Endothelial cell of umbilical vein (primary cell): ENCODE measurements around the gene FSTL1. TPM values are rescaled to one million over a fixed set of nuclear protein-coding genes. Genes with fewer than 3 reads are reported as not detected.

Source experiments
- BruUV-seq: library from RNA; stranded (reverse); fragments of 400-500 nt; replicated peaks from 2 replicates; lab custom pipeline; 2021; lab: Mats Ljungman, UMichigan
- CTCF ChIA-PET: fragments of 300-600, 350-600 bp; sonication (Branson Sonifier 250); formaldehyde crosslinking; loops from one replicate; lab custom pipeline; 2021; ENCODE audit warnings: antibody characterized with exemption, inconsistent platforms; lab: Charles Lee
- POLR2A ChIA-PET: fragments of 300-600, 350-600 bp; sonication (Branson Sonifier 250); formaldehyde crosslinking; loops from one replicate; lab custom pipeline; 2021; ENCODE audit warnings: antibody characterized with exemption, inconsistent platforms; lab: Charles Lee
- DNase-seq: peaks from one replicate; pipeline ENCODE4 v3.0.0-alpha.2; 2011; ENCODE audit warnings: low read depth, low spot score
- FAIRE-seq: peaks from 2 replicates; lab custom pipeline; 2011; peaks lifted over from hg19 to GRCh38; lab: Jason Lieb, UNC
- H2AFZ ChIP-seq: 2 replicates; pipeline ENCODE4 v1.6.0; 2012; ENCODE audit warnings: low read depth, low read length, control low read depth, inconsistent platforms
- H3K27ac ChIP-seq: 2 replicates; pipeline ENCODE4 v1.5.1; 2011; ENCODE audit warnings: low read depth, mild to moderate bottlenecking, control low read depth, low read length, moderate library complexity; ENCODE audit not compliant: insufficient read depth
- H3K27me3 ChIP-seq, 2 experiments: 2 replicates each; pipeline versions ENCODE4 v1.6.0 to v1.6.1; 2011; ENCODE audit warnings: low read length in 2 of 2, mixed read lengths in 1 of 2; ENCODE audit not compliant: control insufficient read depth in 2 of 2, insufficient read depth in 2 of 2
- H3K36me3 ChIP-seq, 2 experiments: 2 replicates in 1 of 2; 3 replicates in 1 of 2; pipeline ENCODE4 v1.5.1; 2011; ENCODE audit warnings: low read length in 2 of 2, mild to moderate bottlenecking in 1 of 2, moderate library complexity in 1 of 2; ENCODE audit not compliant: control insufficient read depth in 2 of 2, insufficient read depth in 2 of 2; ENCODE audit errors: extremely low read depth in 1 of 2
- H3K4me1 ChIP-seq: 3 replicates; pipeline ENCODE4 v1.5.1; 2011; ENCODE audit warnings: mild to moderate bottlenecking, low read length; ENCODE audit not compliant: control insufficient read depth, insufficient read depth; ENCODE audit errors: extremely low read depth
- H3K4me2 ChIP-seq: 2 replicates; pipeline ENCODE4 v1.6.1; 2011; ENCODE audit warnings: low read length, control low read depth, mixed read lengths; ENCODE audit not compliant: insufficient read depth
- H3K4me3 ChIP-seq, 3 experiments: fragments of 200-600 bp in 1 of 3; sonication (generic), shearing (Covaris generic) in 1 of 3; replicated peaks in 1 of 3; 2 replicates each; pipeline ENCODE4 v1.5.1; 2011 to 2016; ENCODE audit warnings: control low read depth in 3 of 3, low read length in 3 of 3, mild to moderate bottlenecking in 2 of 3, inconsistent platforms in 1 of 3, low read depth in 1 of 3, moderate library complexity in 1 of 3; ENCODE audit not compliant: insufficient read depth in 1 of 3
- H3K79me2 ChIP-seq: 2 replicates; pipeline ENCODE4 v1.6.0; 2012; ENCODE audit warnings: low read length, inconsistent platforms; ENCODE audit not compliant: control insufficient read depth, insufficient read depth
- H3K9ac ChIP-seq: replicated peaks from 2 replicates; pipeline ENCODE3; 2011; ENCODE audit warnings: low read length, control low read depth; ENCODE audit not compliant: insufficient read depth; ENCODE audit errors: extremely low read depth
- H3K9me1 ChIP-seq: replicated peaks from 3 replicates; pipeline ENCODE4 v1.6.0; 2011; ENCODE audit warnings: mild to moderate bottlenecking, low read length; ENCODE audit not compliant: control insufficient read depth, insufficient read depth; ENCODE audit errors: extremely low read depth
- H3K9me3 ChIP-seq: replicated peaks from 2 replicates; pipeline ENCODE4 v1.5.1; 2012; ENCODE audit warnings: low read length, inconsistent platforms; ENCODE audit not compliant: control insufficient read depth, insufficient read depth
- H4K20me1 ChIP-seq: replicated peaks from 2 replicates; pipeline ENCODE3; 2011; ENCODE audit warnings: mild to moderate bottlenecking, low read length; ENCODE audit not compliant: control insufficient read depth, insufficient read depth; ENCODE audit errors: extremely low read depth
- CTCF ChIP-seq, 2 donors: IDR thresholded peaks; 1 replicate in 1 of 2; 2 replicates in 1 of 2; pipeline ENCODE4 v1.5.1; 2011; ENCODE audit warnings: low read length in 2 of 2, mild to moderate bottlenecking in 2 of 2, moderate library complexity in 2 of 2, control low read depth in 1 of 2, inconsistent platforms in 1 of 2, low read depth in 1 of 2; ENCODE audit not compliant: insufficient read depth in 1 of 2; ENCODE audit errors: extremely low read depth in 1 of 2
- EZH2 ChIP-seq: IDR thresholded peaks from 2 replicates; pipeline ENCODE4 v1.6.1; 2012; ENCODE audit warnings: borderline replicate concordance, low read depth, mild to moderate bottlenecking, moderate library complexity, low read length, inconsistent platforms; ENCODE audit not compliant: severe bottlenecking
- FOS ChIP-seq: IDR thresholded peaks from 2 replicates; pipeline ENCODE4 v1.6.1; 2011; ENCODE audit warnings: mild to moderate bottlenecking, low read length, moderate library complexity, borderline replicate concordance; ENCODE audit not compliant: insufficient read depth
- GATA2 ChIP-seq: IDR thresholded peaks from 2 replicates; pipeline ENCODE4 v1.7.0; 2011; ENCODE audit warnings: low read depth, mild to moderate bottlenecking, moderate library complexity, mixed read lengths, low read length; ENCODE audit not compliant: insufficient read length, insufficient read depth
- JUN ChIP-seq: IDR thresholded peaks from 2 replicates; pipeline ENCODE4 v1.6.1; 2011; ENCODE audit warnings: borderline replicate concordance, low read depth; ENCODE audit not compliant: insufficient read length, insufficient read depth
- MAX ChIP-seq: IDR thresholded peaks from 2 replicates; pipeline ENCODE4 v1.6.1; 2011; ENCODE audit not compliant: insufficient read depth, insufficient read length
- MYC ChIP-seq: IDR thresholded peaks from one replicate; pipeline ENCODE4 v1.6.1; 2011; ENCODE audit warnings: mild to moderate bottlenecking, low read depth, low read length
- POLR2A ChIP-seq: IDR thresholded peaks from 2 replicates; pipeline ENCODE4 v1.6.1; 2012; ENCODE audit warnings: low read depth, mild to moderate bottlenecking, control low read depth, low read length
- POLR2AphosphoS5 ChIP-seq: IDR thresholded peaks from 2 replicates; pipeline ENCODE4 v1.6.1; 2012; ENCODE audit warnings: low read depth, mild to moderate bottlenecking, control low read depth, low read length, moderate library complexity; ENCODE audit not compliant: insufficient read depth
- dilution Hi-C: fragments of 300-500 bp; cut with MboI; formaldehyde crosslinking; loops from one replicate; pipeline ENCODE4 v1.15.0; 2019; ENCODE audit warnings: low sequenced_read_pairs; ENCODE audit not compliant: extremely low pct_ligation_motif_present
- intact Hi-C: fragments of 100-400 bp; cut with micrococcal nuclease; formaldehyde crosslinking; loops from one replicate; pipeline ENCODE4 v1.10.0; 2022
- polyA plus RNA-seq, 4 experiments: library from polyadenylated mRNA; depleted of rRNA in 3 of 4; stranded (reverse) in 3 of 4; unstranded in 1 of 4; fragments of >200 nt; gene quantifications; 2 replicates each; pipeline versions ENCODE4 v1.2.1 to v1.2.3, GENCODE V29; 2011 to 2012; ENCODE audit warnings: missing spikeins in 1 of 4
- total RNA-seq: library from RNA; stranded (reverse); gene quantifications from 2 replicates; pipeline ENCODE4 v1.2.3, GENCODE V29; 2021

Gene FSTL1
- total and polyA plus RNA-seq, 2 donors (not counting 3 experiments of a cell fraction or from before 2014, with no cell fraction given) = 235 to 562 TPM

- Histone ChIP-seq H3K9ac (no peak overlapping the region), H3K27me3 (no peaks in the 10 kb centered on the region), H3K4me3 (no peak overlapping the region), H3K4me1 (peaks cover 12% of the 10 kb centered on the region), H3K79me2 (no peaks in the 10 kb centered on the region), H4K20me1 (no peaks in the 10 kb centered on the region), H3K27ac (no peak overlapping the region), H2AFZ (no peak overlapping the region), H3K9me3 (no peaks in the 10 kb centered on the region), H3K4me2 (no peak overlapping the region), H3K9me1 (no peaks in the 10 kb centered on the region), H3K36me3 (no peaks in the 10 kb centered on the region)
- FAIRE-seq (no peak), DNase-seq (no peak)
- ChIA-PET POLR2A (no interaction called here), CTCF (no interaction called here)
- dilution Hi-C loops (no loop called here), intact Hi-C loops (no loop called here)
- BruUV-seq = no TSS peak
- TF ChIP-seq POLR2A (no peak), MAX (no peak), POLR2AphosphoS5 (no peak), EZH2 (no peak)
Observed at GRCh38 chr3:120492103-120492502, 41.3 kb upstream of the FSTL1 start.

- DNase-seq (no peak), FAIRE-seq (no peak)
- Histone ChIP-seq H3K79me2 (no peaks in the 10 kb centered on the region), H3K9me3 (no peaks in the 10 kb centered on the region), H3K4me3 (no peak overlapping the region), H3K27ac (no peak overlapping the region), H3K9me1 (no peaks in the 10 kb centered on the region), H4K20me1 (no peaks in the 10 kb centered on the region), H3K36me3 (no peaks in the 10 kb centered on the region), H3K27me3 (no peaks in the 10 kb centered on the region), H2AFZ (no peak overlapping the region), H3K4me1 (no peaks in the 10 kb centered on the region), H3K9ac (no peak overlapping the region), H3K4me2 (no peak overlapping the region)
- POLR2A ChIA-PET = no interaction called here
- TF ChIP-seq CTCF (IDR thresholded peaks at IDR 0.05; ENCODE audit: extremely low read depth in 1 of 2, insufficient read depth in 1 of 2, low read depth in 1 of 2, low read length in 2 of 2) (no peak), MYC (no peak), MAX (no peak), POLR2A (no peak), POLR2AphosphoS5 (no peak), FOS (no peak), JUN (no peak), GATA2 (no peak), EZH2 (no peak)
- intact Hi-C loops (no loop called here), dilution Hi-C loops (no loop called here)
- CTCF ChIA-PET = no interaction called here
- no TSS peak for BruUV-seq
Observed at GRCh38 chr3:120489421-120489820, 38.6 kb upstream of the FSTL1 start.
